HepG2 (cell line): ENCODE results near the gene ZNF865. TPM values are rescaled to one million over a fixed set of nuclear protein-coding genes. Genes with fewer than 3 reads are reported as not detected.

ENCODE experiments used
- ELF3 ChIP-seq: IDR thresholded peaks from 2 replicates; pipeline ENCODE4 v1.6.1; 2016; ENCODE audit warnings: missing genetic modification reagents, missing compliant biosample characterization
- GATA4 ChIP-seq: sonication (generic); IDR thresholded peaks from 2 replicates; pipeline ENCODE4 v1.6.1; 2016; ENCODE audit warnings: antibody characterized with exemption, low read depth, borderline replicate concordance
- HHEX ChIP-seq: IDR thresholded peaks from 2 replicates; pipeline ENCODE4 v1.6.1; 2016; ENCODE audit warnings: control low read depth
- HOXA5 ChIP-seq: sonication (generic); formaldehyde crosslinking; IDR thresholded peaks from 2 replicates; pipeline ENCODE4 v1.4.0; 2020; ENCODE audit warnings: missing genetic modification reagents
- KDM3A ChIP-seq: IDR thresholded peaks from 2 replicates; pipeline ENCODE4 v1.6.1; 2018; ENCODE audit warnings: low read depth, missing compliant biosample characterization
- MED8 ChIP-seq: sonication (generic); formaldehyde crosslinking; IDR thresholded peaks from 2 replicates; pipeline ENCODE4 v1.8.1; 2023; ENCODE audit warnings: mild to moderate bottlenecking, missing genetic modification reagents; ENCODE audit not compliant: insufficient replicate concordance
- MYPOP ChIP-seq: sonication (generic); formaldehyde crosslinking; IDR thresholded peaks from 2 replicates; pipeline ENCODE4 v1.8.1; 2023; ENCODE audit warnings: mild to moderate bottlenecking, moderate library complexity, missing genetic modification reagents
- NAIF1 ChIP-seq: sonication (generic); formaldehyde crosslinking; IDR thresholded peaks from 2 replicates; pipeline ENCODE4 v1.5.0; 2020; ENCODE audit warnings: mild to moderate bottlenecking, missing genetic modification reagents, borderline replicate concordance
- PAWR ChIP-seq: sonication (generic); formaldehyde crosslinking; IDR thresholded peaks from 2 replicates; pipeline ENCODE4 v1.4.0; 2020; ENCODE audit warnings: missing genetic modification reagents, mild to moderate bottlenecking, borderline replicate concordance
- PHF20 ChIP-seq: sonication (generic); formaldehyde crosslinking; IDR thresholded peaks from 2 replicates; pipeline ENCODE4 v1.5.0; 2020; ENCODE audit warnings: mild to moderate bottlenecking, missing genetic modification reagents
- PHF8 ChIP-seq: sonication (generic); formaldehyde crosslinking; IDR thresholded peaks from 2 replicates; pipeline ENCODE4 v1.5.0; 2020; ENCODE audit warnings: missing genetic modification reagents
- SOX6 ChIP-seq, 2 experiments: fragments of 450-650 bp in 1 of 2; sonication (generic) in 1 of 2; formaldehyde crosslinking in 1 of 2; IDR thresholded peaks; 2 replicates each; pipeline versions ENCODE4 v1.4.0 to v1.6.1; 2017 to 2020; ENCODE audit warnings: antibody characterized with exemption in 1 of 2, mild to moderate bottlenecking in 1 of 2, missing genetic modification reagents in 1 of 2
- SP140L ChIP-seq: sonication (generic); formaldehyde crosslinking; IDR thresholded peaks from 2 replicates; pipeline ENCODE4 v1.4.0; 2020; ENCODE audit warnings: missing genetic modification reagents, borderline replicate concordance
- TGIF2 ChIP-seq: IDR thresholded peaks from 2 replicates; pipeline ENCODE4 v1.6.1; 2016; ENCODE audit warnings: control low read depth, missing compliant biosample characterization
- YEATS4 ChIP-seq: sonication (generic); formaldehyde crosslinking; IDR thresholded peaks from 2 replicates; pipeline ENCODE4 v1.4.0; 2020; ENCODE audit warnings: missing genetic modification reagents, borderline replicate concordance
- ZFP90 ChIP-seq: sonication (generic); formaldehyde crosslinking; IDR thresholded peaks from 2 replicates; pipeline ENCODE4 v1.8.0; 2022; ENCODE audit warnings: missing genetic modification reagents, mild to moderate bottlenecking, inconsistent platforms, borderline replicate concordance
- ZNF207 ChIP-seq: fragments of 450-650 bp; IDR thresholded peaks from 2 replicates; pipeline ENCODE4 v1.6.1; 2016; ENCODE audit warnings: antibody characterized with exemption, borderline replicate concordance
- ZNF33A ChIP-seq: sonication (generic); formaldehyde crosslinking; IDR thresholded peaks from 2 replicates; pipeline ENCODE4 v1.5.1; 2020; ENCODE audit warnings: missing genetic modification reagents, mild to moderate bottlenecking, moderate library complexity, borderline replicate concordance
- ZNF577 ChIP-seq: sonication (generic); formaldehyde crosslinking; IDR thresholded peaks from 2 replicates; pipeline ENCODE4 v1.4.0; 2020; ENCODE audit warnings: mild to moderate bottlenecking, low read depth, missing genetic modification reagents, borderline replicate concordance
- ZNF83 ChIP-seq: sonication (generic); formaldehyde crosslinking; IDR thresholded peaks from 2 replicates; pipeline ENCODE4 v1.4.0; 2020; ENCODE audit warnings: missing genetic modification reagents, mild to moderate bottlenecking, borderline replicate concordance
- polyA plus RNA-seq, 8 experiments: library from polyadenylated mRNA; depleted of rRNA in 3 of 8; stranded (reverse) in 7 of 8; unstranded in 1 of 8; fragments of >200 nt; fragmentation: Illumina TruSeq in 4 of 8; extraction: Trizol in 4 of 8; gene quantifications; 2 replicates each; pipeline versions ENCODE4 v1.2.1 to v1.2.3, GENCODE V29; 2011 to 2016; ENCODE audit warnings: low read depth in 4 of 8, missing spikeins in 1 of 8, mixed read lengths in 1 of 8; ENCODE audit not compliant: insufficient read depth in 1 of 8
- total RNA-seq, 5 experiments: library from RNA; depleted of rRNA; stranded (reverse); fragments of >200 nt; fragmentation: Illumina TruSeq; extraction: Trizol; gene quantifications; 2 replicates each; pipeline ENCODE4 v1.2.3, GENCODE V29; 2016; ENCODE audit warnings: low read depth in 1 of 5
- TF ChIP-seq, protein P1 (sequence below): IDR thresholded peaks from 2 replicates; pipeline ENCODE4 v1.6.1; 2012; ENCODE audit warnings: low read length, improper control_type of control experiment
- TF ChIP-seq, protein P2 (sequence below): sonication (generic); formaldehyde crosslinking; IDR thresholded peaks from 2 replicates; pipeline ENCODE4 v1.4.0; 2020; ENCODE audit warnings: mild to moderate bottlenecking, missing genetic modification reagents
- TF ChIP-seq, protein P3 (sequence below): IDR thresholded peaks from 2 replicates; pipeline ENCODE4 v1.6.1; 2016; ENCODE audit warnings: missing compliant biosample characterization, missing genetic modification reagents, borderline replicate concordance

ZNF865 gene
- total and polyA plus RNA-seq, 2 of the 13 experiments (the other 11 are each of a cell fraction or from before 2014, with no cell fraction given): 0.93 to 1.0 TPM

GRCh38 chr19:55654868-55655647 lies 49.6 kb downstream of the ZNF865 start, which contains the start of gene U2AF2 (continued):
- no peak for TF ChIP-seq ZNF33A (CRISPR knock-in tag)
- no peak for TF ChIP-seq ZNF577 (CRISPR knock-in tag)
- peak; percentile 63; the same call in 1 of the 2 replicates for TF ChIP-seq PHF20 (CRISPR knock-in tag)
- TF ChIP-seq MYPOP (CRISPR knock-in tag): 0 out of 2 replicates have a peak, but pooled peaks have one; percentile 20
- TF ChIP-seq ZNF207: no peak
- TF ChIP-seq YEATS4: peak; percentile 96
- peak; percentile 47; the same call in 1 of the 2 replicates for TF ChIP-seq ELF3 (CRISPR knock-in tag)
- no peak for TF ChIP-seq SOX6 (IDR thresholded peaks at IDR 0.05)
- TF ChIP-seq SOX6 (CRISPR knock-in tag; IDR thresholded peaks at IDR 0.05): no peak; the same call in 1 of the 2 replicates
- TF ChIP-seq NAIF1 (CRISPR knock-in tag): no peak
- TF ChIP-seq KDM3A (CRISPR knock-in tag): peak; percentile 27; the same call in 1 of the 2 replicates
- peak; percentile 48; the same call in 1 of the 2 replicates for TF ChIP-seq ZFP90 (CRISPR knock-in tag)
- TF ChIP-seq, protein P1, sequence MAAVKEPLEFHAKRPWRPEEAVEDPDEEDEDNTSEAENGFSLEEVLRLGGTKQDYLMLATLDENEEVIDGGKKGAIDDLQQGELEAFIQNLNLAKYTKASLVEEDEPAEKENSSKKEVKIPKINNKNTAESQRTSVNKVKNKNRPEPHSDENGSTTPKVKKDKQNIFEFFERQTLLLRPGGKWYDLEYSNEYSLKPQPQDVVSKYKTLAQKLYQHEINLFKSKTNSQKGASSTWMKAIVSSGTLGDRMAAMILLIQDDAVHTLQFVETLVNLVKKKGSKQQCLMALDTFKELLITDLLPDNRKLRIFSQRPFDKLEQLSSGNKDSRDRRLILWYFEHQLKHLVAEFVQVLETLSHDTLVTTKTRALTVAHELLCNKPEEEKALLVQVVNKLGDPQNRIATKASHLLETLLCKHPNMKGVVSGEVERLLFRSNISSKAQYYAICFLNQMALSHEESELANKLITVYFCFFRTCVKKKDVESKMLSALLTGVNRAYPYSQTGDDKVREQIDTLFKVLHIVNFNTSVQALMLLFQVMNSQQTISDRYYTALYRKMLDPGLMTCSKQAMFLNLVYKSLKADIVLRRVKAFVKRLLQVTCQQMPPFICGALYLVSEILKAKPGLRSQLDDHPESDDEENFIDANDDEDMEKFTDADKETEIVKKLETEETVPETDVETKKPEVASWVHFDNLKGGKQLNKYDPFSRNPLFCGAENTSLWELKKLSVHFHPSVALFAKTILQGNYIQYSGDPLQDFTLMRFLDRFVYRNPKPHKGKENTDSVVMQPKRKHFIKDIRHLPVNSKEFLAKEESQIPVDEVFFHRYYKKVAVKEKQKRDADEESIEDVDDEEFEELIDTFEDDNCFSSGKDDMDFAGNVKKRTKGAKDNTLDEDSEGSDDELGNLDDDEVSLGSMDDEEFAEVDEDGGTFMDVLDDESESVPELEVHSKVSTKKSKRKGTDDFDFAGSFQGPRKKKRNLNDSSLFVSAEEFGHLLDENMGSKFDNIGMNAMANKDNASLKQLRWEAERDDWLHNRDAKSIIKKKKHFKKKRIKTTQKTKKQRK: no peak
- peak; percentile 59 for TF ChIP-seq PHF8 (CRISPR knock-in tag)
- TF ChIP-seq PAWR (CRISPR knock-in tag): no peak
- TF ChIP-seq ZNF83 (CRISPR knock-in tag): no peak
- peak; percentile 84; the same call in 1 of the 2 replicates for TF ChIP-seq SP140L
- TF ChIP-seq, protein P2, sequence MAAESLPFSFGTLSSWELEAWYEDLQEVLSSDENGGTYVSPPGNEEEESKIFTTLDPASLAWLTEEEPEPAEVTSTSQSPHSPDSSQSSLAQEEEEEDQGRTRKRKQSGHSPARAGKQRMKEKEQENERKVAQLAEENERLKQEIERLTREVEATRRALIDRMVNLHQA (CRISPR knock-in tag): no peak
- TF ChIP-seq HHEX (CRISPR knock-in tag): no peak
- TF ChIP-seq TGIF2 (CRISPR knock-in tag): peak; percentile 52; the same call in 1 of the 2 replicates
- 0 out of 2 replicates have a peak, but pooled peaks have one; percentile 37 for TF ChIP-seq HOXA5 (CRISPR knock-in tag)
- TF ChIP-seq, protein P3, sequence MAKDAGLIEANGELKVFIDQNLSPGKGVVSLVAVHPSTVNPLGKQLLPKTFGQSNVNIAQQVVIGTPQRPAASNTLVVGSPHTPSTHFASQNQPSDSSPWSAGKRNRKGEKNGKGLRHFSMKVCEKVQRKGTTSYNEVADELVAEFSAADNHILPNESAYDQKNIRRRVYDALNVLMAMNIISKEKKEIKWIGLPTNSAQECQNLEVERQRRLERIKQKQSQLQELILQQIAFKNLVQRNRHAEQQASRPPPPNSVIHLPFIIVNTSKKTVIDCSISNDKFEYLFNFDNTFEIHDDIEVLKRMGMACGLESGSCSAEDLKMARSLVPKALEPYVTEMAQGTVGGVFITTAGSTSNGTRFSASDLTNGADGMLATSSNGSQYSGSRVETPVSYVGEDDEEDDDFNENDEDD (CRISPR knock-in tag): peak; percentile 82; the same call in 1 of the 2 replicates
- peak; percentile 11; the same call in 1 of the 2 replicates for TF ChIP-seq GATA4
- TF ChIP-seq MED8 (CRISPR knock-in tag): peak; percentile 21
